HG03045 (cell line): ENCODE data around the gene ITPR1.

Experiments
- ATAC-seq: cut with Tn5 transposase; IDR thresholded peaks from one replicate; pipeline ENCODE4 v1.9.1; 2021; ENCODE audit warnings: mild to moderate bottlenecking, moderate library complexity; ENCODE audit not compliant: unreplicated experiment

Gene ITPR1

GRCh38 chr3:4678320-4678719 lies 185.2 kb downstream of the ITPR1 start:
- no peak for ATAC-seq

- ATAC-seq = no peak
These were observed 187.1 kb downstream of the ITPR1 start for GRCh38 chr3:4680227-4680691.

- no peak for ATAC-seq
These were observed 187.7 kb downstream of the ITPR1 start for GRCh38 chr3:4680871-4681300.

- ATAC-seq = no peak
These were observed 188.2 kb downstream of the ITPR1 start for GRCh38 chr3:4681301-4681700.

GRCh38 chr3:4684117-4684516 lies 191.0 kb downstream of the ITPR1 start:
- ATAC-seq = no peak

GRCh38 chr3:4684976-4685375 lies 191.8 kb downstream of the ITPR1 start:
- no peak for ATAC-seq

- no peak for ATAC-seq
These were observed 192.7 kb downstream of the ITPR1 start for GRCh38 chr3:4685673-4686345.

- ATAC-seq = no peak
These were observed 193.5 kb downstream of the ITPR1 start for GRCh38 chr3:4686619-4687018.

GRCh38 chr3:4687167-4687566 lies 194.0 kb downstream of the ITPR1 start:
- no peak for ATAC-seq

- ATAC-seq = no peak
These were observed 194.4 kb downstream of the ITPR1 start for GRCh38 chr3:4687596-4687995.

GRCh38 chr3:4688411-4688810 lies 195.3 kb downstream of the ITPR1 start:
- no peak for ATAC-seq

GRCh38 chr3:4689021-4689420 lies 195.9 kb downstream of the ITPR1 start:
- ATAC-seq = no peak

GRCh38 chr3:4690277-4690676 lies 197.1 kb downstream of the ITPR1 start:
- no peak for ATAC-seq

- ATAC-seq = peak; percentile 75
These were observed 200.5 kb downstream of the ITPR1 start for GRCh38 chr3:4693620-4694019.

GRCh38 chr3:4695846-4696245 lies 202.7 kb downstream of the ITPR1 start:
- no peak for ATAC-seq

GRCh38 chr3:4696266-4696665 lies 203.1 kb downstream of the ITPR1 start:
- ATAC-seq = no peak

- ATAC-seq = no peak
These were observed 205.1 kb downstream of the ITPR1 start for GRCh38 chr3:4698125-4698821.

GRCh38 chr3:4703054-4703480 lies 209.9 kb downstream of the ITPR1 start:
- no peak for ATAC-seq

- ATAC-seq = no peak
These were observed 211.4 kb downstream of the ITPR1 start for GRCh38 chr3:4704552-4704951.

- ATAC-seq = no peak
These were observed 214.2 kb downstream of the ITPR1 start for GRCh38 chr3:4707324-4707723.

GRCh38 chr3:4708230-4708629 lies 215.1 kb downstream of the ITPR1 start:
- ATAC-seq = no peak

- no peak for ATAC-seq
These were observed 216.2 kb downstream of the ITPR1 start for GRCh38 chr3:4709341-4709740.
